Fibroblast of skin of right biceps (primary cell): ENCODE measurements around the gene JAK1.

ENCODE experiments used
- DNase-seq: peaks from one replicate; pipeline ENCODE4 v3.0.0-alpha.2; 2013

JAK1 gene

GRCh38 chr1:64886877-64887276, 79.5 kb downstream of the JAK1 start:
- no peak for DNase-seq

- no peak for DNase-seq
These were observed 80.7 kb downstream of the JAK1 start for GRCh38 chr1:64885648-64886047.

GRCh38 chr1:64884261-64885040, 81.9 kb downstream of the JAK1 start:
- peak; percentile 11 for DNase-seq

- DNase-seq: no peak
These were observed 83.6 kb downstream of the JAK1 start for GRCh38 chr1:64882574-64883255.

- peak; percentile 69 for DNase-seq
These were observed 85.1 kb downstream of the JAK1 start for GRCh38 chr1:64881281-64881680.

- no peak for DNase-seq
These were observed 85.9 kb downstream of the JAK1 start for GRCh38 chr1:64880449-64880848.

- peak; percentile 22 for DNase-seq
These were observed 87.3 kb downstream of the JAK1 start for GRCh38 chr1:64878931-64879611.

GRCh38 chr1:64878090-64878489, 88.3 kb downstream of the JAK1 start:
- no peak for DNase-seq

GRCh38 chr1:64877598-64877997, 88.8 kb downstream of the JAK1 start:
- no peak for DNase-seq

- DNase-seq: no peak
These were observed 89.2 kb downstream of the JAK1 start for GRCh38 chr1:64877151-64877550.

- no peak for DNase-seq
These were observed 90.7 kb downstream of the JAK1 start for GRCh38 chr1:64875606-64876005.

GRCh38 chr1:64875101-64875500, 91.2 kb downstream of the JAK1 start:
- no peak for DNase-seq

- DNase-seq: no peak
These were observed 91.7 kb downstream of the JAK1 start for GRCh38 chr1:64874666-64875065.

GRCh38 chr1:64873576-64873975, 92.8 kb downstream of the JAK1 start:
- DNase-seq: no peak

GRCh38 chr1:64872067-64872466, 94.3 kb downstream of the JAK1 start:
- DNase-seq: no peak

GRCh38 chr1:64871256-64871655, 95.1 kb downstream of the JAK1 start:
- DNase-seq: no peak

- no peak for DNase-seq
These were observed 99.1 kb downstream of the JAK1 start for GRCh38 chr1:64867266-64867665.

GRCh38 chr1:64866689-64867088, 99.7 kb downstream of the JAK1 start:
- DNase-seq: peak; percentile 14

GRCh38 chr1:64865105-64865757, 101.1 kb downstream of the JAK1 start:
- DNase-seq: no peak

- DNase-seq: no peak
These were observed 102.1 kb downstream of the JAK1 start for GRCh38 chr1:64864018-64864940.

GRCh38 chr1:64861611-64862010, 104.7 kb downstream of the JAK1 start:
- no peak for DNase-seq

- no peak for DNase-seq
These were observed 109.0 kb downstream of the JAK1 start for GRCh38 chr1:64857347-64857746.
